Measurements from ENCODE around the gene RSPH6A.
A peak's percentile ranks its signal among the peaks of the same experiment; 100 is the strongest.

Gene RSPH6A

DNA sequence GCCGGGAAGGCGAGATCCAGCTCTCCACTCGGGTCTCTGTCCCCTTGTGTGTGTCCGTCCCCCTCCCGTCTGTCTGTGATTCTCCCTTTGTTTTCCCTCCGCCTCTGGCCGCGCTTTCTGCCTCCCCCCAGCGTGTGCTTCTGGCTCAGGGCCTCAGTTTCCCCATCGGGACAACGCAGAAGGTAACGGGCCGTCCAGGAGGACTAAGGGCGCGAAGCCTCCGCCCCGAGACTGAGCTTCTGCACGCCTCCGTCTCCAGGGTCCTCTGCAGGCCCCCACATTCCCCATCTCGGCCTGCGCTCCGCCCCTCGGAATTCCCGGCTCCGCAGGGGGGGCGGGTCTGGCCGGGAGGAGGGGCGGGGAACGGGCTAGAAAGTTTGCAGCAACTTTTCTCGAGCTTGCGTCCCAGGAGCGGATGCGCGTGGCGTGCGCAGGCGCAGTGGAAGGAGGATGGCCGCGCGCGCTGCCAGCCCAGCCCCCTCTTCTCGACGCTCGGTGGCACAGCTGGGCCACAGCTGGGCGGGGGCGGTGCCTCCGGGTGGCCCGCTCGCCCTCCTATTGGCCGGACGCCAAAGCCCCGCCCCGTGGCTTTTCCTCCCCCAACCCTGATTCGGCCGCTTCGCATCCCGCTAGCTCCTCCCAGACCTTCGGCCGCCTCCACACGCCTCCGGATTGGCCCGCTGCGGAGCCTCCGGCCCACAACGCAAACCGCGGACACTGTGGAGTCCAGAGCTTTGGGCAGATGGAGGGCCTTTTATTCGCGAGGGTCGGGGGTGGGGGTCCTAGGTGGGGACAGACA, 45.9 kb downstream of the RSPH6A start, which contains the start of gene SIX5 (continued):
- TF ChIP-seq, protein P1, sequence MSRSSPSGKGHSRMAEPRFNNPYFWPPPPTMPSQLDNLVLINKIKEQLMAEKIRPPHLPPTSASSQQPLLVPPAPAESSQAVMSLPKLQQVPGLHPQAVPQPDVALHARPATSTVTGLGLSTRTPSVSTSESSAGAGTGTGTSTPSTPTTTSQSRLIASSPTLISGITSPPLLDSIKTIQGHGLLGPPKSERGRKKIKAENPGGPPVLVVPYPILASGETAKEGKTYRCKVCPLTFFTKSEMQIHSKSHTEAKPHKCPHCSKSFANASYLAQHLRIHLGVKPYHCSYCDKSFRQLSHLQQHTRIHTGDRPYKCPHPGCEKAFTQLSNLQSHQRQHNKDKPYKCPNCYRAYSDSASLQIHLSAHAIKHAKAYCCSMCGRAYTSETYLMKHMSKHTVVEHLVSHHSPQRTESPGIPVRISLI (tag by site-specific recombination; IDR thresholded peaks at IDR 0.05), result no peak
- TF ChIP-seq ZNF2 (tag by site-specific recombination; IDR thresholded peaks at IDR 0.05) (peak; percentile 75; the same call in 1 of the 2 replicates), ZNF561 (tag by site-specific recombination; IDR thresholded peaks at IDR 0.05; ENCODE audit: borderline replicate concordance) (peak; percentile 85), ZBTB48 (tag by site-specific recombination; IDR thresholded peaks at IDR 0.05) (peak; percentile 88), ZNF623 (tag by site-specific recombination; IDR thresholded peaks at IDR 0.05) (0 out of 2 replicates have a peak, but pooled peaks have one; percentile 15), ZNF426 (tag by site-specific recombination; IDR thresholded peaks at IDR 0.05) (no peak), ZBTB21 (tag by site-specific recombination; IDR thresholded peaks at IDR 0.05) (0 out of 2 replicates have a peak, but pooled peaks have one; percentile 40), KLF7 (tag by site-specific recombination; IDR thresholded peaks at IDR 0.05; ENCODE audit: borderline replicate concordance) (peak; percentile 85; the same call in 1 of the 2 replicates), ZNF792 (tag by site-specific recombination; IDR thresholded peaks at IDR 0.05) (peak; percentile 76; the same call in 1 of the 2 replicates), ZXDB (tag by site-specific recombination; IDR thresholded peaks at IDR 0.05) (peak; percentile 89), ZNF146 (tag by site-specific recombination; IDR thresholded peaks at IDR 0.05) (peak; percentile 24; the same call in 1 of the 2 replicates), ZNF24 (tag by site-specific recombination; IDR thresholded peaks at IDR 0.05) (peak; percentile 55), KLF9 (tag by site-specific recombination; IDR thresholded peaks at IDR 0.05; ENCODE audit: low read depth) (peak; percentile 97), SP7 (tag by site-specific recombination; IDR thresholded peaks at IDR 0.05) (peak; percentile 81)
- TF ChIP-seq, protein P2, sequence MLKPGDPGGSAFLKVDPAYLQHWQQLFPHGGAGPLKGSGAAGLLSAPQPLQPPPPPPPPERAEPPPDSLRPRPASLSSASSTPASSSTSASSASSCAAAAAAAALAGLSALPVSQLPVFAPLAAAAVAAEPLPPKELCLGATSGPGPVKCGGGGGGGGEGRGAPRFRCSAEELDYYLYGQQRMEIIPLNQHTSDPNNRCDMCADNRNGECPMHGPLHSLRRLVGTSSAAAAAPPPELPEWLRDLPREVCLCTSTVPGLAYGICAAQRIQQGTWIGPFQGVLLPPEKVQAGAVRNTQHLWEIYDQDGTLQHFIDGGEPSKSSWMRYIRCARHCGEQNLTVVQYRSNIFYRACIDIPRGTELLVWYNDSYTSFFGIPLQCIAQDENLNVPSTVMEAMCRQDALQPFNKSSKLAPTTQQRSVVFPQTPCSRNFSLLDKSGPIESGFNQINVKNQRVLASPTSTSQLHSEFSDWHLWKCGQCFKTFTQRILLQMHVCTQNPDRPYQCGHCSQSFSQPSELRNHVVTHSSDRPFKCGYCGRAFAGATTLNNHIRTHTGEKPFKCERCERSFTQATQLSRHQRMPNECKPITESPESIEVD (tag by site-specific recombination; IDR thresholded peaks at IDR 0.05), result no peak
- TF ChIP-seq, protein P3, sequence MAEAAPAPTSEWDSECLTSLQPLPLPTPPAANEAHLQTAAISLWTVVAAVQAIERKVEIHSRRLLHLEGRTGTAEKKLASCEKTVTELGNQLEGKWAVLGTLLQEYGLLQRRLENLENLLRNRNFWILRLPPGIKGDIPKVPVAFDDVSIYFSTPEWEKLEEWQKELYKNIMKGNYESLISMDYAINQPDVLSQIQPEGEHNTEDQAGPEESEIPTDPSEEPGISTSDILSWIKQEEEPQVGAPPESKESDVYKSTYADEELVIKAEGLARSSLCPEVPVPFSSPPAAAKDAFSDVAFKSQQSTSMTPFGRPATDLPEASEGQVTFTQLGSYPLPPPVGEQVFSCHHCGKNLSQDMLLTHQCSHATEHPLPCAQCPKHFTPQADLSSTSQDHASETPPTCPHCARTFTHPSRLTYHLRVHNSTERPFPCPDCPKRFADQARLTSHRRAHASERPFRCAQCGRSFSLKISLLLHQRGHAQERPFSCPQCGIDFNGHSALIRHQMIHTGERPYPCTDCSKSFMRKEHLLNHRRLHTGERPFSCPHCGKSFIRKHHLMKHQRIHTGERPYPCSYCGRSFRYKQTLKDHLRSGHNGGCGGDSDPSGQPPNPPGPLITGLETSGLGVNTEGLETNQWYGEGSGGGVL (tag by site-specific recombination; IDR thresholded peaks at IDR 0.05), result peak; percentile 82

DNA sequence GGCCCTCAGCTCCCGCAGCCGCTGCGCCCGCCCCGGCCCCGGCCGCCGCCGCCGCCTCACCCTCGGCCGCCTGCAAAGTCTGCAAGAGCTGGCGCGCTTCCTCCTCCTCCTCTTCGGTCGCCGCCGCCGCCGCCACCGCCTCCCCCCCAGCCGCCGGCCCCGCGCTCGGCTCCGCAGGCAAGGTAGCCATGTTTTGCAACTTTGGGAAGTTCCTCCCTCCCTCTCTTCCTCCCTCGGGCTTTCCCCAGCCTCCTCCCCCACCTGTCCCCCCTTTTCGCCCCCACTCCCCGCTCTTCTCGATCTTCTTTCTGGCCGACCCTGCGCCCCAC, 46.5 kb downstream of the RSPH6A start:
- peaks cover 25% of the 10 kb centered on the region for H3K4me1 ChIP-seq (ENCODE audit: control insufficient read depth, insufficient read depth, low read length)
- peaks cover 3 to 22% of the 10 kb centered on the region in 2 experiments for H3K36me3 ChIP-seq (ENCODE audit: control insufficient read depth in 2 of 2, insufficient read depth in 1 of 2, low read length in 2 of 2)
- H3K27ac ChIP-seq (ENCODE audit: extremely low read depth, low read depth, low read length), result peak overlapping the region; percentile 98
- CTCF ChIA-PET, result interaction anchor here (0.5 to 2.8 kb wide), 11 partner anchors 11 to 118 kb away, joined by 3 to 61 read pairs (median 6); partner anchors contain the start of genes DMWD, FBXO46, FOXA3 and QPCTL
- H3K9me3 ChIP-seq (ENCODE audit: control insufficient read depth, insufficient read depth, low read depth, low read length), result no peaks in the 10 kb centered on the region
- peak overlapping the region; percentile 70 for H3K4me3 ChIP-seq (ENCODE audit: low read depth, low read length)
- POLR2A ChIA-PET, result interaction anchor here (1.0 to 7.2 kb wide), 25 partner anchors 10 to 253 kb away, joined by 3 to 133 read pairs (median 10); partner anchors contain the start of genes CCDC61, DMPK, DMWD and FBXO46
- TF ChIP-seq, protein P4, sequence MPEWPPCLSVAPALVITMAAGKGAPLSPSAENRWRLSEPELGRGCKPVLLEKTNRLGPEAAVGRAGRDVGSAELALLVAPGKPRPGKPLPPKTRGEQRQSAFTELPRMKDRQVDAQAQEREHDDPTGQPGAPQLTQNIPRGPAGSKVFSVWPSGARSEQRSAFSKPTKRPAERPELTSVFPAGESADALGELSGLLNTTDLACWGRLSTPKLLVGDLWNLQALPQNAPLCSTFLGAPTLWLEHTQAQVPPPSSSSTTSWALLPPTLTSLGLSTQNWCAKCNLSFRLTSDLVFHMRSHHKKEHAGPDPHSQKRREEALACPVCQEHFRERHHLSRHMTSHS (tag by site-specific recombination; IDR thresholded peaks at IDR 0.05), result no peak
- no peak for TF ChIP-seq ZNF701 (tag by site-specific recombination; IDR thresholded peaks at IDR 0.05)
- no peak for TF ChIP-seq RBAK (tag by site-specific recombination; IDR thresholded peaks at IDR 0.05)
- TF ChIP-seq, protein P5, sequence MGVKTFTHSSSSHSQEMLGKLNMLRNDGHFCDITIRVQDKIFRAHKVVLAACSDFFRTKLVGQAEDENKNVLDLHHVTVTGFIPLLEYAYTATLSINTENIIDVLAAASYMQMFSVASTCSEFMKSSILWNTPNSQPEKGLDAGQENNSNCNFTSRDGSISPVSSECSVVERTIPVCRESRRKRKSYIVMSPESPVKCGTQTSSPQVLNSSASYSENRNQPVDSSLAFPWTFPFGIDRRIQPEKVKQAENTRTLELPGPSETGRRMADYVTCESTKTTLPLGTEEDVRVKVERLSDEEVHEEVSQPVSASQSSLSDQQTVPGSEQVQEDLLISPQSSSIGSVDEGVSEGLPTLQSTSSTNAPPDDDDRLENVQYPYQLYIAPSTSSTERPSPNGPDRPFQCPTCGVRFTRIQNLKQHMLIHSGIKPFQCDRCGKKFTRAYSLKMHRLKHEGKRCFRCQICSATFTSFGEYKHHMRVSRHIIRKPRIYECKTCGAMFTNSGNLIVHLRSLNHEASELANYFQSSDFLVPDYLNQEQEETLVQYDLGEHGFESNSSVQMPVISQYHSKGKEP (tag by site-specific recombination; IDR thresholded peaks at IDR 0.05), result no peak
- TF ChIP-seq ZNF600 (tag by site-specific recombination; IDR thresholded peaks at IDR 0.05), result no peak
- no peak for TF ChIP-seq ZNF426 (tag by site-specific recombination; IDR thresholded peaks at IDR 0.05)
- no peak for TF ChIP-seq ZFP41 (tag by site-specific recombination; IDR thresholded peaks at IDR 0.05; ENCODE audit: borderline replicate concordance)
- no peak for TF ChIP-seq ZNF239 (tag by site-specific recombination; IDR thresholded peaks at IDR 0.05)
- TF ChIP-seq ZNF555 (tag by site-specific recombination; conservative IDR thresholded peaks at IDR 0.05), result no peak

Measured in HEK293 (cell line).